ENCODE results near the gene MRAS. TPM values are rescaled to one million over a fixed set of nuclear protein-coding genes. Genes with fewer than 3 reads are reported as not detected.
A peak's percentile ranks its signal among the peaks of the same experiment; 100 is the strongest.

The MRAS gene
- total and polyA plus RNA-seq, 2 of the 4 experiments (the other 2 are of a cell fraction) = 59.3 to 60.6 TPM

DNA sequence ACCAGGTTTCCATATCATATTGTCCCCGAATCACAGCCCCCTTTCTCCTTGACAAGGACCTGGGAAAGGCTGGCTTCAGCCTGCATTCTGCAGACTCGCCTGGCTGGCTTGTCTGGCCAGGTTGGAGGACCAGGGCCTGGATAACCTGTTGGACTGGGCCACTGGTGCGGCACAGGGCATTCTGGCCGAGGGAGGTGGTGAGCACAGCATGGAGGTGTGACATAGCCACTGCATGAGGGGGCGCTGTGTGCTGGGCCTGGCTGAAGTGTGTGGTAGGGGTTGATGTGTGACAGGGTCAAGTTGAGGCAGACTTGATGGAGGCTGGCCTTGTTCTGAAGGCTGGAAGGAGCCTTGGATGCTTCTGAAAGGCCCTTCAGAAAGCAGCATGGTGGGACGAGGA is 88.9 kb downstream of the MRAS start:
- intact Hi-C loops (cut with micrococcal nuclease) = no loop called here
- ChIA-PET CTCF (no interaction called here), POLR2A (ENCODE audit: unreplicated experiment) (no interaction called here)
- no peak overlapping the region for H3K56ac ChIP-seq (ENCODE audit: extremely low read depth, insufficient read depth, low read length)
- H3K9ac ChIP-seq (ENCODE audit: low read depth, low read length) = no peak overlapping the region
- H2AK5ac ChIP-seq (ENCODE audit: low read depth, low read length) = no peak overlapping the region
- H2AFZ ChIP-seq (replicated peaks; ENCODE audit: low read length, poor library complexity) = peak overlapping the region; percentile 52
- no peaks in the 10 kb centered on the region for H4K20me1 ChIP-seq (ENCODE audit: insufficient read depth, low read length)
- no peak overlapping the region for H3K23ac ChIP-seq (ENCODE audit: low read depth, low read length)
- no peak overlapping the region for H4K91ac ChIP-seq (ENCODE audit: insufficient read depth, low read depth, low read length)
- BruUV-seq (replicated peaks) = no TSS peak
- H4K8ac ChIP-seq (ENCODE audit: low read depth in 2 of 2, low read length in 2 of 2) = no peak overlapping the region
- H3K27ac ChIP-seq (ENCODE audit: insufficient read depth, low read length) = no peak overlapping the region
- H2BK20ac ChIP-seq (ENCODE audit: low read depth, low read length) = no peak overlapping the region
- in situ Hi-C loops (cut with MboI; ENCODE audit: low sequenced_read_pairs) = no loop called here
- no peak overlapping the region for H3K4me3 ChIP-seq (ENCODE audit: insufficient read depth, low read depth, low read length)
- no peak overlapping the region for H2BK15ac ChIP-seq (ENCODE audit: low read depth, low read length)
- H3K14ac ChIP-seq (replicated peaks; ENCODE audit: low read depth, low read length) = no peak overlapping the region
- no peak overlapping the region for H2BK120ac ChIP-seq (ENCODE audit: low read depth, low read length)
- no peaks in the 10 kb centered on the region for H3K79me1 ChIP-seq (ENCODE audit: low read depth in 1 of 2, low read length in 2 of 2)
- ATAC-seq (ENCODE audit: low read depth) (no peak), DNase-seq (no peak)
- no peak overlapping the region for H3K18ac ChIP-seq (ENCODE audit: low read depth, low read length)
- no peaks in the 10 kb centered on the region for H3K9me3 ChIP-seq (ENCODE audit: control insufficient read depth, insufficient read depth, low read length)
- dilution Hi-C loops (cut with HindIII; ENCODE audit: low sequenced_read_pairs, unreplicated experiment) = no loop called here
- H3K4me2 ChIP-seq (ENCODE audit: low read depth, low read length) = no peak overlapping the region
- peaks cover 59% of the 10 kb centered on the region for H3K27me3 ChIP-seq (ENCODE audit: control insufficient read depth, insufficient read depth, low read length)
- H4K5ac ChIP-seq (ENCODE audit: low read depth, low read length) = no peak overlapping the region
- H2BK5ac ChIP-seq (ENCODE audit: low read depth, low read length, poor library complexity, severe bottlenecking) = no peak overlapping the region
- TF ChIP-seq, protein P1, sequence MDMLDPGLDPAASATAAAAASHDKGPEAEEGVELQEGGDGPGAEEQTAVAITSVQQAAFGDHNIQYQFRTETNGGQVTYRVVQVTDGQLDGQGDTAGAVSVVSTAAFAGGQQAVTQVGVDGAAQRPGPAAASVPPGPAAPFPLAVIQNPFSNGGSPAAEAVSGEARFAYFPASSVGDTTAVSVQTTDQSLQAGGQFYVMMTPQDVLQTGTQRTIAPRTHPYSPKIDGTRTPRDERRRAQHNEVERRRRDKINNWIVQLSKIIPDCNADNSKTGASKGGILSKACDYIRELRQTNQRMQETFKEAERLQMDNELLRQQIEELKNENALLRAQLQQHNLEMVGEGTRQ (IDR thresholded peaks at IDR 0.05; ENCODE audit: low read depth, low read length) = no peak
- no peak for TF ChIP-seq RCOR1 (IDR thresholded peaks at IDR 0.05; ENCODE audit: insufficient replicate concordance, low read length)
- no peak for TF ChIP-seq NFE2L2 (IDR thresholded peaks at IDR 0.05; ENCODE audit: low read depth, low read length)
- no peak for TF ChIP-seq MXI1 (IDR thresholded peaks at IDR 0.05; ENCODE audit: borderline replicate concordance, low read depth, low read length)
- no peak for TF ChIP-seq SMC3 (IDR thresholded peaks at IDR 0.05; ENCODE audit: low read depth, low read length)
- TF ChIP-seq CEBPB (IDR thresholded peaks at IDR 0.05; ENCODE audit: low read depth, low read length) = no peak
- TF ChIP-seq, protein P2, sequence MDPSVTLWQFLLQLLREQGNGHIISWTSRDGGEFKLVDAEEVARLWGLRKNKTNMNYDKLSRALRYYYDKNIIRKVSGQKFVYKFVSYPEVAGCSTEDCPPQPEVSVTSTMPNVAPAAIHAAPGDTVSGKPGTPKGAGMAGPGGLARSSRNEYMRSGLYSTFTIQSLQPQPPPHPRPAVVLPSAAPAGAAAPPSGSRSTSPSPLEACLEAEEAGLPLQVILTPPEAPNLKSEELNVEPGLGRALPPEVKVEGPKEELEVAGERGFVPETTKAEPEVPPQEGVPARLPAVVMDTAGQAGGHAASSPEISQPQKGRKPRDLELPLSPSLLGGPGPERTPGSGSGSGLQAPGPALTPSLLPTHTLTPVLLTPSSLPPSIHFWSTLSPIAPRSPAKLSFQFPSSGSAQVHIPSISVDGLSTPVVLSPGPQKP (IDR thresholded peaks at IDR 0.05; ENCODE audit: borderline replicate concordance, low read depth, low read length) = no peak
- no peak for TF ChIP-seq POLR2A (IDR thresholded peaks at IDR 0.05; ENCODE audit: low read depth, low read length)
- peaks cover 8% of the 10 kb centered on the region; the same call in 1 of the 2 replicates for H3K4me1 ChIP-seq (ENCODE audit: control insufficient read depth, insufficient read depth, low read length)
- no peaks in the 10 kb centered on the region for H3K36me3 ChIP-seq (ENCODE audit: control insufficient read depth, insufficient read depth, low read length)
- no peak overlapping the region for H3K4ac ChIP-seq (ENCODE audit: low read depth, low read length)
- no peak overlapping the region for H2AK9ac ChIP-seq (replicated peaks; ENCODE audit: low read depth, low read length, poor library complexity)
- peaks cover 6% of the 10 kb centered on the region; the same call in 1 of the 2 replicates for H3K9me1 ChIP-seq (ENCODE audit: insufficient read depth, low read length)
- 75% methylated on average over 2 of the region's 6 CpGs; no CpG with 5 or more reads in 1 of the 2 experiments for WGBS, 2 experiments (ENCODE audit: extremely low coverage in 2 of 2, insufficient read length in 1 of 2)
